GM12874 (cell line): ENCODE data around the gene POLR2L.

ENCODE experiments used
- TF ChIP-seq, protein P1 (sequence below): IDR thresholded peaks from 2 replicates; pipeline ENCODE4 v1.5.1; 2011; ENCODE audit warnings: low read depth, mild to moderate bottlenecking, control low read depth, low read length, moderate library complexity; ENCODE audit not compliant: insufficient read depth

Gene POLR2L

DNA sequence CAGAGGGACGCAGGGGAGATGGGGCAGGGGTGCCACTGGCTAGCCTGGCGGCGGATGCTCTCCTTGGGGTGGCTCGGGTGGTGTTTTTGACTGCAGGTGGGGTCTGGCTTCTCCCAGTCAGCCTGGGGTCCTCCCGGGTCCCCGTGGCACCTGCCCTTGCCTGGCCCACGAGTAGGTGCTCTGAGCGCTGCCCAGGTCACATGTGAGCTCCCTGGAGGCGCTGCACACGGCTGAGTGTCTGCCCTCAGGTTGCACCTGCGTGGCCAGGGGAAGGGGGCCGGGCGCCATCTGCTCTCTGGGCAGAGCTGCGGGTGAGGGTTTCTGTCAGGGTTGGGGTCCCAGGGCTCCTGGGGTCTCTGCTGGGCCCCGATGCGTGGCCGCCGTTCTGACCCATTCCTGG lies 5.5 kb upstream of the POLR2L start:
- TF ChIP-seq, protein P1, sequence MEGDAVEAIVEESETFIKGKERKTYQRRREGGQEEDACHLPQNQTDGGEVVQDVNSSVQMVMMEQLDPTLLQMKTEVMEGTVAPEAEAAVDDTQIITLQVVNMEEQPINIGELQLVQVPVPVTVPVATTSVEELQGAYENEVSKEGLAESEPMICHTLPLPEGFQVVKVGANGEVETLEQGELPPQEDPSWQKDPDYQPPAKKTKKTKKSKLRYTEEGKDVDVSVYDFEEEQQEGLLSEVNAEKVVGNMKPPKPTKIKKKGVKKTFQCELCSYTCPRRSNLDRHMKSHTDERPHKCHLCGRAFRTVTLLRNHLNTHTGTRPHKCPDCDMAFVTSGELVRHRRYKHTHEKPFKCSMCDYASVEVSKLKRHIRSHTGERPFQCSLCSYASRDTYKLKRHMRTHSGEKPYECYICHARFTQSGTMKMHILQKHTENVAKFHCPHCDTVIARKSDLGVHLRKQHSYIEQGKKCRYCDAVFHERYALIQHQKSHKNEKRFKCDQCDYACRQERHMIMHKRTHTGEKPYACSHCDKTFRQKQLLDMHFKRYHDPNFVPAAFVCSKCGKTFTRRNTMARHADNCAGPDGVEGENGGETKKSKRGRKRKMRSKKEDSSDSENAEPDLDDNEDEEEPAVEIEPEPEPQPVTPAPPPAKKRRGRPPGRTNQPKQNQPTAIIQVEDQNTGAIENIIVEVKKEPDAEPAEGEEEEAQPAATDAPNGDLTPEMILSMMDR, result no peak

DNA sequence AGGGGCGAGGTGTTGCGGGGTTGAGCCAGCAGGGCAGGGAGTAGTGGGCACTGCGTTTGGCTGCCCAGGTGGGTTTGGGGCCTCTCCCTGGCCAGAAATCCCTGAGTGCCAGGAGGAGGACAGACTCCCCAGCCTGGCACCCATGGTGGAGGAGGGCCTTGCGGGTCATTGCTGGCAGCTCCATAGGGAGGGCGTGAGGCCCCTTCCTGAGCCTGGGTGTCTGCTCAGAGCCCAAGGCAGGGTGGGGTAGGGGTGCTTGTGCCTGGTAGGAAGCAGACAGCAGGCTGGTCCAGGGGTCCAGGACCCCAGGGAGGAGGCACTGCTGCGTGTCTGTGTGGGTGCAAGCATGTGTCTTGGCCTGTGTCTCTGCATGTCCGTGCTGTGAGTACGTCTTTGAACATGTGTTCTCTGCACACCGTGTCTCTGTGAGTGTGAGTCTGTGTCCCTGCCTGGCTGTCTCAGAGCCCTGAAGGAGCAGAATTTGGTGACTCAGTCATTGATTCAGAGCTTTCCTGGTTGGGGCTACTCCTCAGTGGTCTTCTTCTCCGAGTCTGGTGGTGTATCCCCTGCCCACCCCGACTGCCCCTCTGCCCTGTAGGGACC lies 4.3 kb upstream of the POLR2L start:
- TF ChIP-seq, protein P1, result no peak

DNA sequence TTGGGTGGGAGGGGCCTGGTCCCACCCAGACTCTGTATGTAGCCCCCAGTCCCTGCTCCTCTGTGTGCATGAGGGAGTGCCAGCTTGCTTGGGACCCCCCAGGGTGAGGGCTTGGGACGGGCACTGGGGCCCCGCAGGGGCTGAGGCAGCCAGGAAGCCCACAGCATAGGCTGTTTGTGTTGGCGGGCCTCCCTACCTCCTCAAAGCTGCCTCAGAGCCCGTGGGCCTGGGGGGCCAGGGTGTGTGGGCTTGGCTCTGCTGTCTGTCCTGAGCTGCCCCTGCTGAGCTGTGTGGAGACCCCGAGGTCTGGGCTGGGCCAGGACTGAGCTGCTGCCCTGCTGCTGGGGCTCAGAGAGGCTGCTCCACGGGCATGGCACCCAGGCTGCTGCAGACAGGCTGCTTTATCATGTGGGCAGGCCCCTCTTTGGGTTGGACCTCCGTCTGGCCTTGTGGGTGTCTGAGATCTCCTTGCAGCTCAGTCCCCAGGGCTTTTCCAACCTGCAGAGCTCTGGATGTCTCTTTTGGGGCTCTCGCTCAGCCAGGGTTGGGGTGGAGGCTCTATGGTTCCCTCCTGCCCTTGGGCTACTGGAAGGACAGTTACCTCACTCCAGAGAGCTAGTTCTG lies 3.7 kb upstream of the POLR2L start:
- TF ChIP-seq, protein P1, result no peak

DNA sequence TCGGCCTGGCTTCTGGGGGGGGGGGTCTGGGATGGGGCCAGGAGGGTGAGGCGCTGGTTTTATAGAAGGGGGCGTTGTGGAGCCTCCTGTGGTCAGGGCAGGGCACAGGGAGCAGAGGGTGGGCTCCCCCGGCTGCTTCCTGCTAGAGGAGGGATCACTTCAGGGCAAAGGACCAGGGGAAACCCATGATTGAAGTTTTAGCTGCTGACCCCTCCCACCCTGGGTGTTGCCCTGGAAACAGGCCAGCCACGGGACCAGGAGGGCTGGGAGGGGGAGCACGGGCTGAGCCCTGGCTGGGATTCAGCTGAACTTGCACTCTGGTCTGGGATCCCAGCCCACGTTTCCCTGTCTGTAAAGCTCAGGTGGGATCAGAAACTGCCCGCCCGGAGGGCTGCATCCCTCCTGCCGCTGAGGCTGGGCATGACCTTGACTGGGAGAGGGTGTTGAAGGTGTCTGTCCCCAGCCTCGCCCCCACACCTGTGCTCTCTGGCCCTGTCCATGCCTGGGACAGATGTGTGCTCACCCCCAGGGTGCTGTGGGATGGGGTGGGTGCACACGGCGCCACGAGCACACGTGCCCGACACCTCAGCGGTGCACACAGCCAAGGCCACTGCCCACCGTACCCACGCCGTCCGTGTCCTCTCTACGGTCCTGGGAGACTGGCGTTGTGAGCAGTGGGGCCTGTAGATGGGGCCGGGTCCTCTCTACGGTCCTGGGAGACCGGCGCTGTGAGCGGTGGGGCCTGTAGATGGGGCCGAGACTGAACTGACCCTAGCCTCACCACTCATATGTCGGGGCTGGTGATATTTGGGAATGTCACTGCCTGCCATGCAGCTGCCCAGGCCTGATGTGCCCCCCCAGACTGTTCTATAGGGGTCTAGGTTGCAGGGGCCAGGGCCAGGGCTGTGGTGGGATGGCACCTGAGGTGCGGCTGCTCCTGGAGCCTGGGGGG lies 2.6 kb upstream of the POLR2L start:
- TF ChIP-seq, protein P1, result no peak

DNA sequence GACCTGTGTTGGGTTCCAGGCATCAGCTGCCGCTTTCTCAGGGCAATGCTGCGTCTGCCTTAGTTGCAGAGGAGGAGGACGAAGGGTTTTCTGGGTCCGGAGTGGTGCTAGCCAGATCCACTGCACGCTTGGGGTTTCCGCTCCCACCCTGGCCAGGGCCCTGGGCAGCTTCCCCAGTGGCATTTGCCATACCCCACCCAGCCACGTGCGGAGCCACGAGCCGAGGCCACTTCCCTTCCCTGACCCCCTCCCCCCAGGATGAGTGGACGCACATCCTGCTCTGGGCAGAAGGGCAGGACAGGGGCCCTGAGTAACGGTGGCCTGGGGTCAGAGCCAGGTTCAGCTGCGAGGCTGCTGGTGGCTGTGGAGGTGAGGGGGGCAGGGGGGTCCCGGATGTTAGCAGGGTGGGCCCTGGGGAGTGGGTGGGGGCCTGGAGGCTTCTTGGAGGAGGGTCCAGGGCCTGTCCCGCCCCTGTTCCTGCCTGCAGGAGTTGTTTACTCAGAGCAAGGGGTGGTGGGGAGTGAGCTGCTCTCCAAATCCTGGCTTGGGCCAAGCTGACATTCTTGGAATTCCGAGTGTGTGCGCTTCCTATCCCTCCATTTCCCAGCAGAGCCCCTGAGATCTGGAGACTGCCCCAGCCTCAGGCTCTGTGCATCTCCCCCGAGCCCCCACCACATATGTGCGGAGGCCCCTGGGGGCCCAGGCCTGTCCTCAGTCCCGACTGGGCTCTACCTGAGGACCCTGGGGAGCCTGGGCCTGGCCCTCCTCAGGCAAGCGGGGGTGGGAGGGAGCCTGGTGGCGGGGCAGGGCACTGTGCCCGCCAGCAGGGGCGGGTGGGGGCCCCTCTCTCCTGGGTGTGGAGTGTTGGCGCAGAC lies 1.7 kb upstream of the POLR2L start:
- TF ChIP-seq, protein P1, result peak; percentile 10; the same call in 1 of the 2 replicates

DNA sequence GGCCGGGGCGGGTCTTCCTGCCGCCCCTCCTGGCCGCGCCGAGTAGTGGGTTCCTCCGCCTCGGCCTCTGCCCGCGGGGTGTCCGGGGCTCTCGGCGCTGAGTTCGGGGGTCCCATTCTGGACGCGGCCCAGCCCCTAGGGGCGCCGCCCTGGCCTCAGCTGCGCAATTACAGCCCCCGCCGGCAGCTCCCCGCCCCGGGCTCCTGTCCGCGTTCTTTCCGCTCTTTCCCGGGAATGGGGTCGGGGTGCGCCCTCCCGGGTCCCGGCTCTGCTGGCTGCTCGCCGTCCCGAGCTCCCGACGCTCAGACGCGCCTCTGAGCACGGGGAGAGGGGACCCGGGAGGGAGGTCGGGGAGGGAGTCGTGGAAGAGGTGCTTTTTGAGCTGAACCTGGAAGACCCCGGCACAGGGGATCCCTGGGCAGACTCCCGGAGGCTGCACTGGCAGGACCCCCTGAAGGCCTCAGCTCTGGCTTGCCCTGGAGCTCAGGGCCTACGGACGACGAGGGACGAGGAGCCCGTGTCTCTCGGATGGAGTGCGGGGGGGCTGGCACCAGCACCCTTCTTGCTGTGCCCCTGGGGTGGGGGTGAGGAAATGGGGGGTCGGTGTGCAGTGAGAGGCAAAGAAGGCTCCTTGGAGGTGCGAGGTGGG lies 881 bp upstream of the POLR2L start:
- TF ChIP-seq, protein P1, result peak; percentile 38
